Esophagus muscularis mucosa (tissue), 4 donors: ENCODE data around the gene HRH4. TPM values are rescaled to one million over a fixed set of nuclear protein-coding genes. Genes with fewer than 3 reads are reported as not detected.

ENCODE experiments used
- DNase-seq: peaks from one replicate; pipeline ENCODE4 v3.0.0-alpha.2; 2017; ENCODE audit errors: extremely low spot score
- H3K27ac ChIP-seq, 4 donors: fragments of 200-600 bp; sonication (generic); replicated peaks in 1 of 4; 1 replicate in 3 of 4; 2 replicates in 1 of 4; pipeline ENCODE4 v1.5.1; 2016 to 2019; ENCODE audit warnings: mild to moderate bottlenecking in 1 of 4
- H3K27me3 ChIP-seq, 4 donors: fragments of 200-600 bp; sonication (generic); one replicate each; pipeline versions ENCODE4 v1.5.1 to v1.6.0; 2016 to 2019
- H3K36me3 ChIP-seq, 4 donors: fragments of 200-600 bp; sonication (generic); one replicate each; pipeline ENCODE4 v1.5.1; 2016 to 2019
- H3K4me1 ChIP-seq, 4 donors: fragments of 200-600 bp; sonication (generic); one replicate each; pipeline ENCODE4 v1.5.1; 2016 to 2019
- H3K4me3 ChIP-seq, 4 donors: fragments of 200-600 bp; sonication (generic); 1 replicate in 2 of 4; 2 replicates in 2 of 4; pipeline ENCODE4 v1.5.1; 2016 to 2019; ENCODE audit warnings: mild to moderate bottlenecking in 4 of 4, moderate library complexity in 1 of 4
- H3K9me3 ChIP-seq, 4 donors: fragments of 200-600 bp; sonication (generic); 1 replicate in 3 of 4; 2 replicates in 1 of 4; pipeline ENCODE4 v1.5.1; 2016 to 2019
- CTCF ChIP-seq, 3 experiments: fragments of 200-600 bp in 2 of 3; fragments of 450-650 bp in 1 of 3; sonication (generic) in 2 of 3; IDR thresholded peaks; one replicate each; pipeline ENCODE4 v1.5.1; 2017 to 2019; ENCODE audit warnings: antibody characterized with exemption in 3 of 3, mild to moderate bottlenecking in 2 of 3, moderate library complexity in 1 of 3
- EP300 ChIP-seq: sonication (generic); formaldehyde crosslinking; IDR thresholded peaks from one replicate; pipeline ENCODE4 v1.6.1; 2017; ENCODE audit warnings: antibody characterized with exemption
- POLR2A ChIP-seq: fragments of 450-650 bp; IDR thresholded peaks from one replicate; pipeline ENCODE4 v1.6.1; 2017; ENCODE audit warnings: antibody characterized with exemption, moderate library complexity, mild to moderate bottlenecking, low read depth
- POLR2AphosphoS5 ChIP-seq, 2 donors: sonication (generic); formaldehyde crosslinking; IDR thresholded peaks; one replicate each; pipeline ENCODE4 v1.6.1; 2017; ENCODE audit warnings: antibody characterized with exemption in 2 of 2
- WGBS: methylation state at CpG from one replicate; pipeline ENCODE4 v1.1.5; 2018; 5-methylcytosine and 5-hydroxymethylcytosine counted together
- intact Hi-C: fragments of 100-400 bp; cut with DNase I; formaldehyde crosslinking; loops from one replicate; pipeline ENCODE4 v1.15.1; 2023
- total RNA-seq, 4 donors: library from RNA; depleted of rRNA; stranded (reverse); fragments of >200 nt; gene quantifications; one replicate each; pipeline versions ENCODE4 v1.1.0 to v1.2.1, GENCODE V29; 2016

HRH4 gene
- total RNA-seq, 4 donors from 2014 or later = 0.13 to 0.50 TPM; not detected in 2

DNA sequence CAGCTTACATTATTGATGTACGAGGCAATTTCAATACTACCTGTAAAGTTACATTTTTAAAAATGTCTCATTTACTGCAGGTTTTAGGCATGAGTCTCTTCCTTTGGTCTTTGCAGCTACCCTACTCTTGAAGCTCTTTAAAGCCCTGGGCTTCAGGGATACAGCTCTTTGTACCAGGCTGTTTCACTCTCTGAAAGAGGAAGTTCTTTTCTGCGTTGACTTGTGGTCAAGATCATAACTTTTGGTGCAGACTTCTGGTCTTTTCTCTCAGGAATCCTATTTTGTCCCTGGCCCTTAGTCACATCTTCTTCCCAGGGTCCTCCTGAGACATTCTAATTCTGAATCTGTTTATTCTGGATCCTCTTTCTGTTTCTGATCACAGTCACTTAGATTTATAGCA lies 16.6 kb upstream of the HRH4 start:
- Histone ChIP-seq H3K27me3 (no peaks in the 10 kb centered on the region), H3K9me3 (no peaks in the 10 kb centered on the region), H3K36me3 (peaks cover 40 to 81% (median 54%) of the 10 kb centered on the region in 4 donors), H3K27ac (no peak overlapping the region), H3K4me1 (no peaks in the 10 kb centered on the region), H3K4me3 (no peak overlapping the region)
- intact Hi-C loops = no loop called here
- DNase-seq = no peak
- no peak for TF ChIP-seq EP300
- no peak for TF ChIP-seq POLR2A
- TF ChIP-seq POLR2AphosphoS5 (IDR thresholded peaks at IDR 0.05) = no peak
- no peak for TF ChIP-seq CTCF (IDR thresholded peaks at IDR 0.05)
- 68% methylated on average over 2 of the region's 2 CpGs for WGBS

DNA sequence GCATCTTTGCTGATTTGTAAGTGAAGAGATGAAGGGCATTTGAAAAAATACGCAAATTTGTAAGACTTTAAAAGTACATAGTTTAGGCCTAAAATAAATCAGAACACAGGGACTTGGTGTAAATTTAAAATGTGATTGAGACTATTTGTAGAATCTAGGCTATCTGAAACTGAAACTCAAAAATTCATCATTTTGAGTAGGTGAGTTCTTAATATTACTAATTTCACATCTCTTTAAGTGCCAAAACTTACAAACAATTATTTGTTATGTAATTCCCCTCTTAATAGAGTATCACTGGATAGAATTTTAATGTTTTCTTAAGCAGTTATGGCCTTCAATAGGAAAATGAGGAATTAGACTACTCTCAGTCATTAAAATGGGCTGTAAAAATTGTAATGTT lies 14.0 kb upstream of the HRH4 start:
- DNase-seq = no peak
- H3K4me3 ChIP-seq = no peak overlapping the region
- intact Hi-C loops = no loop called here
- TF ChIP-seq POLR2AphosphoS5 (IDR thresholded peaks at IDR 0.05) (no peak), CTCF (IDR thresholded peaks at IDR 0.05) (no peak)
- no peaks in the 10 kb centered on the region for H3K9me3 ChIP-seq
- no peaks in the 10 kb centered on the region for H3K27me3 ChIP-seq
- no peak overlapping the region for H3K27ac ChIP-seq
- WGBS = 100% methylated on average over 1 of the region's 1 CpG
- no peaks in the 10 kb centered on the region for H3K4me1 ChIP-seq
- H3K36me3 ChIP-seq = peaks cover 39 to 88% (median 61%) of the 10 kb centered on the region in 4 donors

DNA sequence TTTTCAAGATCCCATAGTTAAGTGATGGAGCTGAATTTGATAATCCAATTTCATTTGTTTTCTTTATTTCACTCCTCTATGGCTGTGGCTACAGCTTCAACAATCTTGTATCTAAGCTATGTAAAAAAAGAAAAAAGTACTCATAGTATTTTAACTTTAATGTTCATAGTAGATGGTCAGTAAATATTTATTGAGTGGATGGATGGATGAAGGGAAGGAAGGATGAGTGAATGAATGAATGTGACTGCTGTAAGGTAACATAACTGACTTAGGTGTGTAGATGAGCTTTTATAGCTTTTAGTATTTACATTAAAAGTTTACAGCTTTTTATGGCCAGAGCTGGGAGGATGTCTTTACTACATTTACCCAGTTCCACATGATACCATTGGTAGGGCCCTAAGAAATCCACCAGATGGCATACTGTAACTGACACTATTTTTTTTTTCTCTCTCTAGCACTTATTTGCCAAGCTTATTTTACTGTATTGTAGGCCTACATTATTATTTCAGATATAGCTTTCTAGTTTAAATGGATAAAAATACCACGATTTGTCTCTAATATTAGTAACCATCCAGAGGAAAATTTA lies 13.4 kb upstream of the HRH4 start:
- no peaks in the 10 kb centered on the region for H3K9me3 ChIP-seq
- H3K4me3 ChIP-seq = no peak overlapping the region
- H3K36me3 ChIP-seq = peaks cover 33 to 88% (median 59%) of the 10 kb centered on the region in 4 donors
- WGBS = 86% methylated on average over 1 of the region's 1 CpG
- TF ChIP-seq POLR2AphosphoS5 (IDR thresholded peaks at IDR 0.05) = no peak
- no peak for TF ChIP-seq POLR2A
- TF ChIP-seq CTCF (IDR thresholded peaks at IDR 0.05) = no peak
- no peak for TF ChIP-seq EP300
- H3K27me3 ChIP-seq = no peaks in the 10 kb centered on the region
- no peaks in the 10 kb centered on the region for H3K4me1 ChIP-seq
- DNase-seq = no peak
- intact Hi-C loops = no loop called here
- H3K27ac ChIP-seq = no peak overlapping the region

- H3K4me1 ChIP-seq = no peaks in the 10 kb centered on the region
- H3K9me3 ChIP-seq = no peaks in the 10 kb centered on the region
- H3K27me3 ChIP-seq = no peaks in the 10 kb centered on the region
- intact Hi-C loops = no loop called here
- H3K36me3 ChIP-seq = peaks cover 28 to 86% (median 53%) of the 10 kb centered on the region in 4 donors
- TF ChIP-seq POLR2A = no peak
- no peak for TF ChIP-seq POLR2AphosphoS5 (IDR thresholded peaks at IDR 0.05)
- TF ChIP-seq EP300 = no peak
- no peak for TF ChIP-seq CTCF (IDR thresholded peaks at IDR 0.05)
- no peak overlapping the region for H3K27ac ChIP-seq
- H3K4me3 ChIP-seq = no peak overlapping the region
- 79% methylated on average over 1 of the region's 1 CpG for WGBS
- DNase-seq = no peak
Measured at GRCh38 chr18:24447961-24448360, 12.5 kb upstream of the HRH4 start.

DNA sequence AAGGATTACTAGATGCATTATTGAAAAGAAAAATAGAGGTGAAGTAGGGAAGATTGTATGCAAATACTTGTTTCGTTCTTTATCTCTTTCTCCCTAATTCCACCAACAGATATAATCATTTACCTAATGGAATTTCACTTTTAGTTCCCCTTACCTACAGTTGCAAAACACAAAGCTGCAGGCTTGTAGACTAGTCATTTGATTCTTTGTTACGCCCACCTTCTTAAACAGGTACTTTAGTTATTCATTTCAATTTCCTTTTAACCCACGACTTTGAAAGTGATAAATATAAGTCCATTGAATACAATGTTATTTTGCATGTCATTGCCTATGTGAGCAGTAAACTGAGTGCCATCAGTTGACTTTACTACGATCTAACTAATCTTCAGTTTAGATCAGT lies 3.9 kb upstream of the HRH4 start:
- DNase-seq = no peak
- no peak overlapping the region for H3K27ac ChIP-seq
- H3K36me3 ChIP-seq = peaks cover 0 to 18% (median 2%) of the 10 kb centered on the region in 4 donors
- TF ChIP-seq CTCF (IDR thresholded peaks at IDR 0.05) (no peak), POLR2A (no peak), EP300 (no peak), POLR2AphosphoS5 (IDR thresholded peaks at IDR 0.05) (no peak)
- no peak overlapping the region for H3K4me3 ChIP-seq
- H3K4me1 ChIP-seq = no peaks in the 10 kb centered on the region
- WGBS = 95% methylated on average over 4 of the region's 4 CpGs
- H3K27me3 ChIP-seq = no peaks in the 10 kb centered on the region
- intact Hi-C loops = no loop called here
- no peaks in the 10 kb centered on the region for H3K9me3 ChIP-seq
